Right renal pelvis (tissue), 4 donors: Measurements from ENCODE around the gene ZNRF2. TPM values are rescaled to one million over a fixed set of nuclear protein-coding genes. Genes with fewer than 3 reads are reported as not detected.

Source experiments
- DNase-seq, 4 donors: peaks; one replicate each; pipeline ENCODE4 v3.0.0-alpha.2; 2013; ENCODE audit warnings: low read depth in 4 of 4, low spot score in 3 of 4, missing footprints in 1 of 4
- polyA plus RNA-seq, 4 donors: library from polyadenylated mRNA; unstranded; fragments of 120-200 nt; gene quantifications; one replicate each; pipeline ENCODE4 v1.2.1, GENCODE V29; 2013; ENCODE audit not compliant: insufficient read length in 4 of 4

The ZNRF2 gene
- polyA plus RNA-seq, 4 donors: 18.0 to 23.4 (median 21.3) TPM

GRCh38 chr7:30395676-30396075 lies 111.3 kb downstream of the ZNRF2 start:
- no peak for DNase-seq

- DNase-seq: no peak
These were observed 112.0 kb downstream of the ZNRF2 start for GRCh38 chr7:30396389-30396788.

GRCh38 chr7:30403477-30403876 lies 119.1 kb downstream of the ZNRF2 start:
- DNase-seq: no peak

GRCh38 chr7:30405179-30405578 lies 120.8 kb downstream of the ZNRF2 start:
- no peak for DNase-seq

- no peak for DNase-seq
These were observed 122.4 kb downstream of the ZNRF2 start for GRCh38 chr7:30406664-30407425.

- DNase-seq: no peak
These were observed 126.8 kb downstream of the ZNRF2 start for GRCh38 chr7:30411173-30411572.

GRCh38 chr7:30411897-30412296 lies 127.5 kb downstream of the ZNRF2 start:
- no peak for DNase-seq

- peak; percentile 23 to 59 (median 45) for DNase-seq
These were observed 128.5 kb downstream of the ZNRF2 start for GRCh38 chr7:30412782-30413504.

GRCh38 chr7:30413864-30414263 lies 129.5 kb downstream of the ZNRF2 start:
- no peak for DNase-seq

Other genes starting within 250 kb of the ZNRF2 start
- gene MTURN, start 149.6 kb upstream of the ZNRF2 start, polyA plus RNA-seq: 10 to 100 TPM; 81.6 to 94.8 (median 93.2) TPM
- gene NOD1, start 194.2 kb downstream of the ZNRF2 start, polyA plus RNA-seq: 1 to 10 TPM; 7.2 to 9.5 (median 9.0) TPM
- 10 to 100 TPM; 68.2 to 84.9 (median 80.5) TPM for gene GGCT, start 220.2 kb downstream of the ZNRF2 start, polyA plus RNA-seq